ENCODE data around the gene NEK11.
"Not testable (repeated sequence)": the region's sequence is repeated elsewhere in the genome, so short reads cannot be mapped to it uniquely, and the experiment has no call there.

The NEK11 gene

DNA sequence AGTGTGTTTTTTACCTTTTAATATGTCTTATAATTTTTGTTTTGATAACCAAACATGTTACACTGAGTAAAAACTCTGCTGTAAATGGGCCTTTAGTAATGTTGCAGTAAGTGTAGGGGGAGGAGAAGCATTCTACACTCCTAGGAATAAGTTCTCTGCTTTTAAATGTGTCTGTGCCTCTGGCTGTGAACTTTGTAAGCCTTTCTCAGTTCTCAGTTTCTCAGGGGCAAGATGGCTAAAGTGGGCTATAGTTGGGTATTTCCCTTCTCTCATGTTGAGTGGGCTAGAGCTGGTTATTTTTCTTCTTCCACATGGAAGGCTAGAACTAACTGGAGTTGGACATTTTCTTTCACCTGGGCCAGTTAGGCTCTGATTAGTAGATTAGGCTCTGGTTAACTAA, 279.6 kb downstream of the NEK11 start:
- DNase-seq (ENCODE audit: low read depth): no peak

DNA sequence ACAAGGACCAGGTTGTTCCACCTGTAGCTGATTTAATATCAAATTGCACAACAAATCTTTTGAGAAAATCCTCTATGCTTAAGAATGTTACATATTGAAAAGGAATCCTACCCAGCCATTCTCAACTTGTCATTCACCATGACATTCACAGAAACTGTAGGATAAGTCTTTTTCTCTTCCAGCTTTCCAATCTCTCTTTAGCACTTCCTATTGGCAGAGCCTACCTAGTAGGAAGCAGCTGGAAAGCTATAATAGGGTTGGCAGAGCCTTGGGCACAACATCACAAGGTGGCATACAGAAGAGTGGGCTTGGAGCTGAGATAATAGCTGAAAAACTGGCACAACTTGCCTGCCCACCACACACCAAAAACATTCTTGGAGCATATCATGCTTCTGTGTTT, 287.6 kb downstream of the NEK11 start:
- DNase-seq (ENCODE audit: low read depth): no peak

DNA sequence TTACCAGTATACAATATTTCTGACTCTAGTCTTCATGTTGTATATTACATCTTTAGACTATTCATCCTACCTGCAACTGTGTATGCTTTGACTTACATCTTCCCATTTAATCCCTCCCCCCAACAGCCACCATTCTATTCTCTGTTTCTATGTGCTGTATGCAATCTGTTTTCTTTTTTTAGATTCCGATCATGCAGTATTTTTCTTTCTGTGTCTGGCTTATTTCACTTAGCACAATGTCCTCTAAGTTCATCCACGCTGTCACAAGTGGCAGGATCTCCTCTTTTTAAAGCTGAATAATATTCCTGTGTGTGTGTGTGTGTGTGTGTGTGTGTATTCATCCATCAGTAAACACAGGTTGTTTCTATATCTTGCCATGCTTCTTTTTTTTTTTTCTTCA, 288.5 kb downstream of the NEK11 start:
- no peak for DNase-seq (ENCODE audit: low read depth)

DNA sequence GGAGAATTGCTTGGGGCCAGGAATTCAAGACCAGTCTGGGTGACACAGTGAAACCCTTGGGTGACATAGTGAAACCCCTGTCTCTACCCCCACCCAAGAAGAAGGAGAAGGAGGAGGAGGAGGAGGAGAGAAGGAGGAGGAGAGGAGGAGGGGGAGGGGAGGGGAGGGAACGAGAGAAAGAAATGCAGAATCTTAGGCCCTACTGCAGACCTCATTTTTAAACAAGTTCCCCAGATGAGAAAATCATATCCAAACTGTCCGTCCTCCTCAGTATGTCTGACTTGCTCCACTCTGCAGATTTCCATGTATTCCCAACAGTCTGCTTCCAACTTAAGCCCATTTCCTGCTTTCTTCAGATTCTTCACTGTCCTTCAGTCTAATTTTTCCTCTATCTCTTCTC, 291.0 kb downstream of the NEK11 start:
- no peak for DNase-seq (ENCODE audit: low read depth)

DNA sequence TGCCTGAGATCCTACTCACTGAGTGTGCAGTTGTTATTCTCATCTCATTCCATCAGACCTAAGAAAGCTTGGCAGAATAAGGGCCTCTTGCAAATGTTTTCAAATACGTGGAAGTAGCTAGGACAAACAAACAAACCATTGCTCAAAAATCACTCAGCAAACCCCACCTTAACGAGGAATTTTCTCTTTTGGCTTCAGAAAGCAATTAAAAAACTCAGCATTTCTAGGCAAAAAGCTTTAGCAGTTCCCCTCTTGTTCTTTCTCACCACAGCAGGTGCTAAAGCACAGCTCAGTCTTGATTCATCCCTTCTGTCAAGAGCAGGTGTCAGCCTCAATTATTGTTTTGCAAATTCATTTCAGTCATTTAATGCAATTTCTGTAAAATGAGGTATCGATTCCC, 296.3 kb downstream of the NEK11 start:
- no peak for DNase-seq (ENCODE audit: low read depth)

DNA sequence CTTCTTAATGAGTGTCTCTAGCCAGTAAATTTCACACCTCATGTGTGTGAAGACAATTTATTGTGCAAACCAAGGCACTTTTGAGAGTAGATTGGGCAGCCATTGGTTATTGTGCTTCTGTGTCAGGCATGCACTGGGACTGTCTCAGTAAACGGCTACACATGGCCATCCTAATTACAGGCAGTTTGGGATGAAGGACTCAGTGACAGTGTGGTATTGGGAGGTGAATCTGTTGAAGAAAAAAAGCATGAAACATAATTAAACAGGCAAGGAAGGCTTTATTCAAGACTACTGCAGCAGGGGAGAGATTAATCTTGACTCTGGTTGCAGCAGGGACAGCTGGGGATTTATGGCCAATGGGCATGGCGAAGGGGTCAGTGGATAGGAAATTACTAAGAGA, 297.1 kb downstream of the NEK11 start:
- DNase-seq (ENCODE audit: low read depth): no peak

DNA sequence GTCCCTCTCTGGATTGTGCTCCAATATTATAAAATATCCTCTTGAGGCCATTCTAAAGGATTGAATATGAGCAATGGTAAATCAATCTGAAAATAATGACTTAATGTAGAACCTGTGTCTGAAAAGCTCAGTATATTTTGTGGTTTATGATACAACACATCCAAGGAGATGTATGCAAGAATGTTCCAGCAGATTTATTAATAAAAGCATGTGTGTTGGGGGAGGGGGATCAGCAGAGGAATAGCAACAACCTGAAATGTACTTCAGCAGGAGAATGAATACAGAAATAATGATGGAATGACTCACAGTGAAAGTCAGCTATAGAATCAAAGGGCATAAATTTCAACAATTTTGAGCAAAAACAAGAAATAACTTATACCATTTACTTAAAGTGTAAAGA, 298.2 kb downstream of the NEK11 start:
- DNase-seq (ENCODE audit: low read depth): peak; percentile 14

DNA sequence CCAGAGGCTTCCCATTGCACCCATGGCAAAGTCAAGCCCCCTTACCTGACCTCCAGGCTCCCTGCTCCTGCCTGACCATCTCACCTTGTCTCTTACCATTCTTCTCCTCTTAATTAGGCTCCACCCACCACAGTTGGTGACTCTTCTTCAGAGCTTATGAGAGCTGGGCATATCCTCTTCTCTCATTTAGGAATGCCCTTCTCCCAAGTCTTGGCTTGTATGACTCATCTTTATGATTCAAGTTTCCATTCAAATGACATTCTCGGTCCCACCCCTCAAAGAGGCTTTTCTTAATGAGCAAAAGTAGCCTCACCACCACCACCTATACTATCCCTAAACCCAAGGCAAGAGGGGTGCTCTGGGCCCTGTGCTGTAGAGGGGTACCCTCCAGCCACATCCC, 299.6 kb downstream of the NEK11 start:
- peak; percentile 16 for DNase-seq (ENCODE audit: low read depth)

DNA sequence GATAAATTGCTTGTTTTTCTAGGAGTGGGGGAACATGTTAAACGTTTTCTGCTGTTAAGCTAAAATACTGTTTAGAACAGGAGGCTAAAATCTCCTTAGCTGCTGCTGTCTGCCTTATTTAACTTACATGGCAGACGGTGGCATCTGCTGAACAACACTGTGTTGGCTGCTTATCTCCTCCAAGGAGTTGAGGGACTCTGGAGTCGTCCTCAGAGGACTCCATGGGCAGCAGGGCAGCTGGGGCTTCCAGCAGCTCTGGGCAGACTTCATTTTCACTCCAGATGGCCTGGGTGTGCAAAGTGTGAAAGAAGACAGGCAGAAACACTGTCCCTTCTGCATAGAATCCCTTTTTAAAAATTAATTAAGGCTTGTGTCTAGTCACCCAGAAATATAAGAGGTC, 302.0 kb downstream of the NEK11 start:
- no peak for DNase-seq (ENCODE audit: low read depth)

DNA sequence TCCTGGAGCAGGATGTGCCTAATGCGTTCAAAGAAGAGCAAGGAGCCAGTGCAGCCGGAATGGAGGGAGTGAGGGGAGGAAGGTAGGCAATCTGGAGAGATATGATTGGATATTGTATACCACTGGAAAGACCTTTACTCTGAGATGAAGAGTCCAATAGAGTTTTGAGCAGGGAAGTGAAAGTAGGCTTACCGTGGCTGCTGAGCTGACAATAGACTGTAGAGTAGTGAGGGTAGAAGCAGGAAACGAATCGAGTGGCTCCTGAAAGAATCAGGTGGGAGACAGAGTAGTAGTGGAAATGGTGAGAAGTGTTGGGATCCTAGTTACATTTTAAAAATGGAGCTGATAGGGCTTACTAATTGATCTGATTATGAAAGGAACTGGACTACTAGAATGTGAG, 303.1 kb downstream of the NEK11 start:
- no peak for DNase-seq (ENCODE audit: low read depth)

DNA sequence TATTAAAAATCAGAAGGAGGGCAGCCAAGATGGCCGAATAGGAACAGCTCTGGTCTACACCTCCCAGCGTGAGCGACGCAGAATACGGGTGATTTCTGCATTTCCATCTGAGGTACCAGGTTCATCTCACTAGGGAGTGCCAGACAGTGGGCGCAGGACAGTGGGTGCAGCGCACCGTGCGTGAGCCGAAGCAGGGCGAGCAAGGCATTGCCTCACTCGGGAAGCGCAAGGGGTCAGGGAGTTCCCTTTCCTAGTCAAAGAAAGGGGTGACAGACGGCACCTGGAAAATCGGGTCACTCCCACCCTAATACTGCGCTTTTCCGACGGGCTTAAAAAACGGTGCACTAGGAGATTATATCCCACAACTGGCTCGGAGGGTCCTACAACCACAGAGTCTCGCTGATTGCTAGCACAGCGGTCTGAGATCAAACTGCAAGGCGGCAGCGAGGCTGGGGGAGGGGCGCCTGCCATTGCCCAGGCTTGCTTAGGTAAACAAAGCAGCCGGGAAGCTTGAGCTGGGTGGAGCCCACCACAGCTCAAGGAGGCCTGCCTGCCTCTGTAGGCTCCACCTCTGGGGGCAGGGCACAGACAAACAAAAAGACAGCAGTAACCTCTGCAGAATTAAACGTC, 304.9 kb downstream of the NEK11 start:
- not testable (repeated sequence) for DNase-seq (ENCODE audit: low read depth)

DNA sequence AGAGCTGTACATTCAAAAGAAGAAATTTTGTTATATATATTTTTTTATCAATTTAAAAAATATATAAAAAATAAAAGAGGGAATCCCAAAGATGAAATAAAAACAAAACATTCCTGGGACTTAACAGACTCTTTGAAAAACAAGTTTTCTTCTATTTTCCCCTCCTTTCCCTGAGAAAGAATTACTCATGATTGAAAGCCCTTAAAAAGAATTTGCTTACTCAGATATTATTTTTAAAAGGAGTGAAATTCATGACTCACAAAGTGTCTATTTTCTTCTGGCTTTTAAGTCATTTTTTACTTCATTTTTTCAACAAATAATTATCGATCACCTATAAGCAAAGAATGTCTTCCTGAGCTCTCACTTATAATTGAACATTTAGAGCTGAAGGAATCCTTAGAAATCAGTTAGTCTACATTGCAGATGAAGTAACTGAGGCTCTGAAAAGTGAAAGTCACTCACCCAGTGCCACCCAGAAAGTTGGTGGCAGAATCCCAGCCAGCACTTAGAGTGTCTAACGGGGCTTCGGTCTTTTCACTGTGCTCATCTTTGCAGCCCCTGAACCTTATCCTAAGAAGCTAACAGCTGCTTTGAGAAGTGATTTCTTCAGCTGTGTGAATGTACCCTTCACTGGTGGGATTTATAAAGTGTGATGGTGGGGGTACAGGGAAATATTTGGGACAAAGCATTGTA, 312.4 kb downstream of the NEK11 start:
- peak; percentile 17 for DNase-seq (ENCODE audit: low read depth)

DNA sequence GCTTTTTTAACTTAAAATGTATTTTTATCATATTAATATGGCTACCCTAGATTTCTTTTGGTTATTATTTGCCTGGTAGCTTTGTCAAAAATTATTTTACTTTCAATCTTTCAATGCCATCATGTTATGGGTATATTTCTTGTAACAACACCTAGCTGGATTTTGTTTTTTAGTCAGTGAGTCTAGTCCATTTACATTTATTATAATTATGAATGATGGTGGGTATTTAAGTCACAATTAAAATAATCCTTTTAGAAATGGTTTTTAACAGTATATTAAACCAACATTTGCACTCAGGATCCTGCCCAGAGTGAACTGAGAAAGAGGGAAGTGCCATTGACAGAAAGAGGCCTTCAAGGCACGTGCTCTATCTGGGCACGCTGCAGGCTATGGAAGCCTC, 315.1 kb downstream of the NEK11 start:
- no peak for DNase-seq (ENCODE audit: low read depth)

DNA sequence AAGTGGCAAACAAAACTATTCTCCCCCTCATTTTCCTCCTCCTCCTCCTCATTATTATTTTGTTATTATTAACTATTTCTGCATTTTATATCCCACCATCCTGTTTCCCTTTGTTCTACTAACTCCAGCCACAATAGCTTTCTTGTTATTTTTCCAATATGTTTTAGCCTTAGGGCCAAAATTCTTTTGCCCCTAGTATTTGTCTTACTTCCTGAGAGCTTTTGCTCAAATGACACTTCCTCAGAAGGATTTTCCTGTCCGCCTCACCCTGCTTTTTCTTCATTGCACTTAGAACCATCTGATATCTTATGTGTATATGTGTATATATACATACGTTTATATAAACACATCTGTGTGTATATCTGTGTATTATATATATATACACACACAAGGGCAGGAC, 322.2 kb downstream of the NEK11 start:
- DNase-seq (ENCODE audit: low read depth): no peak

DNA sequence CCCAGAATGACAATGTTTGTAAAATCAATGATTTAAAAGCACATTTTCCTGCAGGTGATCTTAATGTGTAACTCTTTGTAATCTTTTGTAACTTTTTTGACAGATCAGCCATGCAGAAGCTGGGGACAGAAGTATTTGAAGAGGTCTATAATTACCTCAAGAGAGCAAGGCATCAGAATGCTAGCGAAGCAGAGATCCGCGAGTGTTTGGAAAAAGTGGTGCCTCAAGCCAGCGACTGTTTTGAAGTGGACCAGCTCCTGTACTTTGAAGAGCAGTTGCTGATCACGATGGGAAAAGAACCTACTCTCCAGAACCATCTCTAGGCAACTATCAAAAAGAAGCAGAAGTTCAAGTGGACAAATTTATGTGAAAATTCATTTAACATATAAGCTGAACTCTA, 322.8 kb downstream of the NEK11 start:
- DNase-seq (ENCODE audit: low read depth): no peak

DNA sequence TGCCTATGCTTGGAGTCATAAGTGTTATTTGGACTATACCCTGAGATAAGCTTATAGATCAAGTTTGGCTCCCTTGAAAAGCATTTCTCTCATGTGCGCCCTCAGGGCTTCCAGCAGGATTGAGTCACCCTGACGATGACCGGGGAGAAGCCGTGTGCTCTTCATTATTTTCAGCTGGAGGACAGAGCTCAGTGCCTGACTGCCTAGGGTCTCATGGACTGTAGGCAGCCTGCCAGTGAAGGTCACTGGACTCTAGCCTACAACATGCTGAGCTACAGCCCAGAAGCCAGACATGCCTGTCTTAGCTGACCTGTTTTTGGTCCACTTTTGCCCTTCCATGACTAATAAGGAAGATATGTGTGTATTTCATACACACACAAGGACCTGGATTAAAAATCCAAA, 323.3 kb downstream of the NEK11 start:
- DNase-seq (ENCODE audit: low read depth): peak; percentile 78

DNA sequence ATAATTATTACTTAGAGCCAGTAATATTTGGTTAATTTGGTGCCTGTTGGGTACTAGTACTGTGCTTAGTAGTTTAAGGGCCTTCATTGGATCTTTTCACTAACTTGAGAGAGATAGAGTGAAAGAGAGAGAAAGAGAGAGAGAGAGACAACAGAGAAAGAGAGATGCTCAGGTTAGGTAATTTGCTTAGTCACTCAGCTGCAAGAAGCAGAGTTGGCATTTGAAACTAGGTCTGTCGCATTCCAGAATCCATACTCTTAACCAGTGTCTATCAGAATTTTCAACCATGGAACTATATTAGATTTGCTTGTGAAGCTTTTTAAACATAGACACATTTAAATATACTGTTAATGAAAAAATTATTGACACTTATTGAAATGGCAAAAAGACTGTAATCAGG, 323.8 kb downstream of the NEK11 start:
- peak; percentile 68 for DNase-seq (ENCODE audit: low read depth)

DNA sequence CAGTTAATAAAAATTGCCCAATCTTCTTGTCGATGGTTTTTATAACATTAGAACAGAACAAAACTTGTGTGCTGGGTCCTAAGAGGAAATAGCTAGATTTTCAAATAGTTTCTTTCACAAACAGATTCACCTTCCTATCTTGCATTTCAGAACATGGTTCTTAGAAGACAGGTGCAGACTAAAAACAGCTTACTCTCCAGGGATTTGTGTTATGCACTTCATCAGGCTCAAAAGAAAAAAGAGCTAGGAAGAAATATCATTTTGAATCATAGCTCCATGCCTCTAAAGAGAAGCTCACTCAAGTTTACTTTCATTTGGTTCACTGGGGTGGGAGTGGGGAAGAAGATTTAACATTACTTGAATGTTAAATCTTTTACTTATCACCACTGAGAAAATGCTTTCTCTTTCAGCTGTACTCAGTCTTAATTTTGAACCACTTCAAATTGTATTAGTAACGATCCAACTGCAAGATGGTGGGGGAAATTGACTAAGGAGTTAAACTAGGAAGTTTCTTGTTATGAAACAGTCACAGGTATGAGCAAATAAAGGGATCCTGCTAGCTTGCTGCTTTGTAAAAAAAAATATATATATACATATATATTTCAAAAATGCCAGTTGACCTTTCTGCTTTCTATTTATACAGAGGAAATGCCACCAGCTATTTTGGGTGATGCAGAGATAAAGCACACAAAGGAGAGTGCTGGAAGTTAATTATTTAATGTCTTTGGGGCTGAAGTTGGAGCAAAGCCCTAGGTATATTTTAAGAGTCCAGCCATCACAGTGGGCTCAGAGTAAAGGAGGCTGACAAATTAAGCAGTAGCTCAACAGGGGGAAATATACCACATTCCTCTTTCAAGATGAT, 326.6 kb downstream of the NEK11 start:
- no peak for DNase-seq (ENCODE audit: low read depth)

DNA sequence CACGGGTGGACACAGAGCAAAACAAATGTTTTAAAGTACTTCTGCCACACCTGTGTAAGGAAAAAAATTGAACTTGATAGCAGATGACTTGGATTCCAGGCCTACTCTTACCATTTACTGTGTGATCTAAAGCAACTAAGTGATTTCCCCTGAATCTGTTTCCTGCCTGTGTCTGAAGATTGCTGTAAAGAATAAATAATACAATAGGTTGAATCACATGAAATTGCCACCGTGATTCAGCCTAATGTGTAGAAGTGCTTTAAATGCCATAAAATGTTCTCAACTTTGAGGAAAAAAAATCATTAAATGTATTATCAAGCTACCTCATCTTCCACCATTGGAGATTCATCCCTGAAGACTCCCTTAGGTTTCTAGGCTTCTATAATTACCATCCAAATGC, 327.3 kb downstream of the NEK11 start:
- DNase-seq (ENCODE audit: low read depth): no peak

DNA sequence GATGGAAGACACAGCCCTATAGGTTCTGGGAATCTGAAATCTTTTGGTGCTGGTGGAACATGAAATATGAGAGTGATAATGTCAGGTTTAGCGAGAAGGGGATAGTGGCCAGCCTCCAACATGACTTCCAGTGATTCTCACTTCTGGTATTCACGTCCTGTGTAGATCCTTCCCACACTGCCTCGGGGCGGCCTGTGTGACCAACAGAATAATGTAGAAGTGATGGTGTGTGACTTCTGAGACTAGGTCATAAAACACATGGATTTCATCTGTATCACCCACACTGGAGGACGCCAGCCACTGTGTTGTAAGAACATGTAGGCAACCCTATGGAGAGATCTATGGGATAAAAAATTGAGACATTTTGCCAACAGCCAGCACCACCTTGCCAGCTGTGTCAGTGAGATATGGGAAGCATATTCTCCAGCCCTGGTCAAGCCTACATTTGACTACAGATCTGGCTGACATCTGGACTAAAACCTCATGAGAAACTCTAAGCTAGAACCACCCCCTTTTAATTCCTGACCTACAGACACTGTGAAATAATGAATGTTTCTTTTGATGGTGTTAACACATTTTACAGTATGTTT, 329.4 kb downstream of the NEK11 start:
- no peak for DNase-seq (ENCODE audit: low read depth)

DNA sequence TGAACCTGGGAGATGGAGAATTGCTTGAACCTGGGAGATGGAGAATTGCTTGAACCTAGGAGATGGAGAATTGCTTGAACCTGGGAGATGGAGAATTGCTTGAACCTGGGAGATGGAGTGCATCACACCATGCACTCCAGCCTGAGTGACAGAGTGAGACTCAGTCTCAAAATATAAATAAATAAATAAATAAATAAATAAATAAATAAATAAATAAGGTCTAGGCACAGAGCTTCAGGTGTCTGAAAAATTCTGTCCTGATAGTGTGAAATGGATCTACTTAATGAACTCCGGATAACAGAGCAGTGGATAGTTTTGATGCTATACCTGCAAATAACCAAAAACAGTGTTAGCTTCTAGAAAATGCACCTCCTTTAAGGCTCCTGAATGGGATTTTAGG, 330.6 kb downstream of the NEK11 start:
- no peak for DNase-seq (ENCODE audit: low read depth)

DNA sequence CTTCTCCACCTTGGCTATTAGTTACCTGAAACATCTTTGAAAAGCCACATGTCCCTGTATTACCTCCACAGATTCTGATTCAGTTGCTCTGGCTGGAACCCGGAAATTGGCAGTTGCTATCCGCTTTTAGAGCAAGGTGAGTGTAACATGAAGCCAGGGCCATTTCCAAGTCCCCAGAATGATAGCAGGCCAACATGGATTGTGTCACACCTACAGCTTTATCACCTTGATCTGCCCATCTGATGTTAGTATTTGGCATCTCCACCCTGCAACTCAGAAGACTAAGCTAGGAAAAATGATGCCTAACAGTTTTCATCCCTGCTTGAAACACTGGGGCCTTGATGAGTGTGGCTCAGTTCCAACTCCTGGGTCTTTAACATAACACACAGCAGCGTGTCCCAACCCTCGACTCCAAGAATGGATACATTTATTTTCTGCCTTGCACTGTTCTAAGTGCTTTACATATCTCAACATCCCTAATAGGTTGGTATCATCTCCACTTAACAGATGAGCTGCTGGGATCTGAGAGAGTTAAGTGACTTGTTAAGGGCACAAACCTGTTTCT, 333.6 kb downstream of the NEK11 start:
- DNase-seq (ENCODE audit: low read depth): no peak

DNA sequence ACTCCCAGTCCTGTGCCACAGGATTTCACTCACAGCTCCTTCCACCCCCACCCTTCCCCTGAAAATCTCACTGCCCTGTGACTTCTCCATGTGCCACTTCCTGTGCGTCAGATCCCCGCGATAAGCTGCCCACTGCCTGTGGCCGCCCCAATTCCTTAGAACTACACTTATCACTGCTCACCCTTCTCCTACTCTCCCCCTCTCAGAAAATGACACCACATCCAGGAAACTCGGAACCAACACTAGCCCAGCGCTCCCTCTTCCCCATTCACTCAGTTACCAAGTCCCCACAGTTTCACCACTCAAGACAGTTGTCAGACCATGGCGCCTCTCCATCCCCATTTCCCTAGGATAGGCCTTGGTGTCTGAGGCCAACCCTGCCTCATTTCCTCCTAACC, 334.4 kb downstream of the NEK11 start:
- not testable (repeated sequence) for DNase-seq (ENCODE audit: low read depth)
